HG03139 (cell line): ENCODE data around the gene H1-8.
"Not testable (repeated sequence)": the region's sequence is repeated elsewhere in the genome, so short reads cannot be mapped to it uniquely, and the experiment has no call there.

Experiments
- ATAC-seq: cut with Tn5 transposase; IDR thresholded peaks from one replicate; pipeline ENCODE4 v1.9.1; 2021; ENCODE audit not compliant: unreplicated experiment

H1-8 gene

DNA sequence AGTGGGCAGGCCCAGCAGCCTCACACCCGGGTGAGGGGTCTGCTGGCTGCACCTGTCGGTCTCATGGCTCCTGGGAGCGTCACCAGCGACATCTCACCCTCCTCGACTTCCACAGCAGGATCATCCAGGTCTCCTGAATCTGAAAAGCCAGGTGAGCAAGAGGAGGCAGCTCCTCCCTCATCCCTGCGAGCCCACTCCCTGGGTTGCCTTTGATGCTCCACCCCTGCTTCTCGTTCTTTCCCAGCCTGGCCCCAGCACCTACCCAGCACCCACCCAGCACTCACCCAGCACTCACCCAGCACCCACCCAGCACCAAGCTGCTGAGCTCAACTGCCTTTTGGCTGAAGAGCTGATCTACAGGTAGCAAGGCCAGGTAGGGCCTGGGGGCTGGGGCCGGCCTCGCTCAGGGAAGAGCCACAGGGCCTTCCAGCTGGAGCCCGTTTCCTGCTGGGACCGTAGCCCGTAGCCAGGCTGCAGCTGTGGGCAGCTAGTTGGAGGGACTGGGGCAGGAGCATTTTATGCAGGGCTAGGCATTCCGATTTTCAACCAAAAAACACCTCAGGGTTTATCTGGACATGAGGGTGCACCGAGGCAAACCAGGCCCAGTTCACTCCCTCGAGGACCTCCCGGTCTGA, at the start of gene H1-8:
TSS of gene H1-8 (plus strand) at position 20 of the 635 bp plus-strand sequence. CDS start at position 64, 44 bp downstream.
- no peak for ATAC-seq

GRCh38 chr3:129493206-129493605, 49.8 kb upstream of the H1-8 start:
- ATAC-seq = no peak

DNA sequence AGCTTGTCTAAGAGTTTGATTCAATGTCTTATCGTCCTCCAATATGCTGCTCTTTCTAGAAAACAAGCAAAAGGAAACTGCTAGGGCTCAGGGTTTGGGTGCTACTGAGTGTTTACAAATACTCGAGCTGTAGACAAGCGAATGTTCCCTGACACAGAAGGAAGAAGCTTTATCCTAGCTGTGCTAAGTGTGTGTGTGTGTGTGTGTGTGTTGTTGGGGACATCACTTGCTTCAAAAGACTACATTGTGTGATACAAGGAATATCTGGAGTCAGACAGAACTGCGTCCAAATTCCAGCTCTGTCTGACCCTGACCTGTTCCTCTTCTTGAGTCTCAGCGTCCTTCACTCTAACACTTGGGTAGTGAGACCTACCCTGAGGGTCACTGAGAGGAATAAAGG, 48.5 kb upstream of the H1-8 start:
- not testable (repeated sequence) for ATAC-seq

DNA sequence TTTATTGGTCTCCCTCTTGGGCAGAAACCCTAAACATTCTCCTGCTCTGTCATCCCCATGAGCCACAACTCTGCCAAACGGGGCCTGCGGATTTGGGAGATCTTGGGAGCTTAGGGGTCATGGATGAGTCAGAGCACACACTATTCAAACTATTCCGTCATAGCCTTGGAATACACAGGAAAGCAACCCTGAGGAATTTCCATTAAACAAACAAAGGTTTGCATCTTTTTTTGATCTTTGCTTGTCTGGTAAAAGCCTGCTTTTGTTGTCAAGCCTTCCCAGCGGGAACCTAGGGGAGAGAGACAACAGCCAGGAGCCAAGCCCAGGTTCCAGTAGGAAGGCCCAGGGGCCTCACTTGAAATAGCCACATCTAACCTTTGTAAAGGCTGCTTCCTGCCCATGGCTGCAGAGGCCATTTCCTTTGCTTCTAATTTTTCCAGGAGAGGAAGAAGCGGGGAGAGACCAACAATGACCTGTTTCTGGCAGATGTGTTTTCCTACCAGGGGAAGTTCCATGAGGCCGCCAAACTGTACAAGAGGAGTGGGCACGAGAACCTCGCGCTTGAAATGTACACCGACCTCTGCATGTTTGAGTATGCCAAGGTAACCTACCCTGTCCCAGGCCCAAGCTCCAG, 47.9 kb upstream of the H1-8 start:
- ATAC-seq = not testable (repeated sequence)

DNA sequence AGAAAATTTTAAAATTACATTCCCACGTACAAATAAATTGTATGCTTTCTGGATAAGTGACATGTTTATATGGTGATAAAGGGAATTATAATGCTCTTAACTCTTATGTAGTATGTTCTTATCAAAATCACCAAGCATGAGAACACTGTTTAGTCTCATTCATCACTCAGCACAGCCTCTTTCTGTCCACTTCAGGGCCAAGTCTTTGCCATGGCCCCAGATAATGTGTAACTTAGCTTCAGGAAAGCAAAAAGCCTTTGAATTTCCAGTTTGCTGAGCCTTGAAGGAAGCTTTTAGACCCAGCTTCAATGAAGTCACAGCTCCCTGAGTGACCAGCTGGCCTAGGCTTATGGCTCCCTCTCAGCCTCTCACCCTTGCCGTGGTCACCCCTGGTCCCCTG, 45.1 kb upstream of the H1-8 start:
- ATAC-seq = not testable (repeated sequence)

DNA sequence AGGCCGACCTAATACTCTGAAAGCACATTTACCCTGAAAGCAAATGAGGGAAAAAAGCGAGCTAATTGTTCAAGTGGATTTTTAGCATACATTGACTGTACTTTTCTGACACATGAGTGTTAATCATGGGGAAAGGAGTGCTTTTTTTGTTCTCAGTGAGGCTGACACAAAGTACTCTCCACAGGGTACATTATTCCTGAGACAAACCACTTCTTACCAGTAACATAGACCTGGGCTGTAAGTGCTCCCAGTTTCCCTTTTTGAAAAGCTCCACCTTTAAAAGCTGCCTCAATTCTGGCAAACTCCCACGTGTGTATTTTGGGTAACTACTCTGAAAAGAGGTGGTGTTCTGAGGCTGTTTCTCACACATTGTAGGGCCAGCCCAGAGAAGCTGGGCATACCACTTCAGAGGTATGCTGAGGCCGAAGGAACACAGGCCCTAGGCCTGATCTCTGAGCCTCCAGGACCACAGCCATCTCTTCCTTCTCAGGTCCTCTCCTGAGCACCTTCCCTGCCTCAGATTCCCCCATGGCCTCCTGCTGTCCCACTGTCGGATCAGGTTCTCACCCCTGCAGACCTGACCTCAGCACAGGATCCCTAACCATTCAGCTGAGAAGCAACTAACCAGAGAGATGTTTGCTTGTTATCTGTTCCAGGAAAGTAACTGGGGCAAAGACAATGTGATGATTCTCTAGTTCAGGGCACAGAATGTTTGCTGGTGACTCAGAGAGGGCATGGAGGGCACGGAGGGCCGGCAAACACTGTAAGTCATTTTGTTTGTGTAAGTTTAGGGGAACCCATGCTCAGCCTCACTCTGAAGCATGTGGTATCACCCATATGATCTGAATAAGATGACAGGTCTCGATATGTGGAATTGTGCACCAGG, 44.1 kb upstream of the H1-8 start:
- not testable (repeated sequence) for ATAC-seq

DNA sequence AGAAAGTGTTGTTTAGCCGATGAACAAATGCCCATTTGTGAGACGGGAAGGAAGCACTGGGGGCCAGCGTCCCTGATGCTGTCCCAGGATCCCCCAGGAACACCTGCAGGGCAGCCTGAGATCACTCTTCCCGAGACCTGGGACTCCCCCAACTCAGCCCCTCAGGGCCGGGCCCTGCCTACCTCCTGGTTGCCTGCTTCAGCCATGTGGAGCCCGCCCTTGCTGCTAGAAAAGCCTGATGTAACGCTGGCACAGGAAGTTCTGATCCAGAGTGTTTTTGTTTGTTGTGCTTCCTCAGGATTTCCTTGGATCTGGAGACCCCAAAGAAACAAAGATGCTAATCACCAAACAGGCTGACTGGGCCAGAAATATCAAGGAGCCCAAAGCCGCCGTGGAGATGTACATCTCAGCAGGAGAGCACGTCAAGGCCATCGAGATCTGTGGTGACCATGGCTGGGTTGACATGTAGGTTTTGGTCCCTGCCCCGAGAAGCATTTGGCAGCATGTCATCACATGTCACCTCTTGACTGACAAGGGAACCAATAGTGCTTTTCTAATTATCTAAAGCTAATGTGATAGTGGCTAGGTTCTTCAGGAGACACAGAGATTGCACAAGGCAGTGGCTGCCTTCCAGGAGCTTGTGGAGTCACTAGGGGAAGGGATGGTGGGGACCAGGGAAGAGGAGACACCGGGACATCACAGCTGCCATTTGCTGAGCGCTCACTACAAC, 43.2 kb upstream of the H1-8 start:
- ATAC-seq = not testable (repeated sequence)

GRCh38 chr3:129500334-129500658, 42.7 kb upstream of the H1-8 start:
- ATAC-seq = no peak

DNA sequence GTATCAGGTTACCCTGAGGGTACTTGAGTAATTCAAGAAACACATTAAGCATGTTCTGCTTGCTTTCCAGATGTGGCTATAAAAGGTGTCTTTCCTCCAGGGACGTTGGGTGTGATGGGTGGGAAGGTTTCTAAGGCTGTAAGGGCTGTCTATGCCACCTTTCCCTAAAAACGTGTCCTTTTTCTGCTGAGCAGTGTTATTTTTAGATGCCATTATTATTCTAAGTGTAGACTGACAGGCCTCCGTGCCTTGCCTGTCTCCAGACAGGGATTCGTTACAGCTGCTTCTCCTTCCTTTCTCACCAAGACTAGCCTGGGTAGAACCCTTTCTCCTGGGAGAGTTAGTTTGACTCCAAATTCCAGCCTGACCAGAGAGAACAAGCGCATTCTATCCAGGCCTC, 41.3 kb upstream of the H1-8 start:
- no peak for ATAC-seq

DNA sequence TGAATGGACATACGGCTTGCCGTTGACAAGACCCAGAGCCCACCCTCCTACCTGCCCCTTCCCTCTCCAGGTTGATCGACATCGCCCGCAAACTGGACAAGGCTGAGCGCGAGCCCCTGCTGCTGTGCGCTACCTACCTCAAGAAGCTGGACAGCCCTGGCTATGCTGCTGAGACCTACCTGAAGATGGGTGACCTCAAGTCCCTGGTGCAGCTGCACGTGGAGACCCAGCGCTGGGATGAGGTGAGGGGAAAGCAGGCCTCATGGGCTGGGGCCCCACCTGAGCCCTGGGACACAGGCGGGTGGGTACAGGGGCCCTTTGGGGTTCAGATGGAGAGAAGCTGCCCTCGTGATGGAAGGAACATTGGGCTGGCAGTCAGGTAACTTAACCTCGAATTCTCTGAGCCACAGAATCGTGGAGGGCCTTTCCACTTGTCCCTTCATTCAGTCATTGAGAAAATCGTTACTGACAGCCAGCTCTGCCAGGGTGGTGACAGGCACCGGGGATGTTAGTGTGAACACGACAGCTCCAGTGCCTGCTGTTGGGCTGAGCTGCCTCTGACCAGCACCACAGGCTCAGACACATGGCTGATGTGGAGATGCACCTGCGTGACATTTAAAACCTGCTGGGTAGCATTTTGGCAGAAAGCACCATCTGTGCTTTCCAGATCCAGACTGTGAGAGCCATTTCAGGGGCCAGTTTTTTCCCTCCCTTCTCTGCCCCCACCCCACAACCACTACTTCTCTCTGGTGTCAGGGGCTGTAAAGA, 40.1 kb upstream of the H1-8 start:
- ATAC-seq = no peak

DNA sequence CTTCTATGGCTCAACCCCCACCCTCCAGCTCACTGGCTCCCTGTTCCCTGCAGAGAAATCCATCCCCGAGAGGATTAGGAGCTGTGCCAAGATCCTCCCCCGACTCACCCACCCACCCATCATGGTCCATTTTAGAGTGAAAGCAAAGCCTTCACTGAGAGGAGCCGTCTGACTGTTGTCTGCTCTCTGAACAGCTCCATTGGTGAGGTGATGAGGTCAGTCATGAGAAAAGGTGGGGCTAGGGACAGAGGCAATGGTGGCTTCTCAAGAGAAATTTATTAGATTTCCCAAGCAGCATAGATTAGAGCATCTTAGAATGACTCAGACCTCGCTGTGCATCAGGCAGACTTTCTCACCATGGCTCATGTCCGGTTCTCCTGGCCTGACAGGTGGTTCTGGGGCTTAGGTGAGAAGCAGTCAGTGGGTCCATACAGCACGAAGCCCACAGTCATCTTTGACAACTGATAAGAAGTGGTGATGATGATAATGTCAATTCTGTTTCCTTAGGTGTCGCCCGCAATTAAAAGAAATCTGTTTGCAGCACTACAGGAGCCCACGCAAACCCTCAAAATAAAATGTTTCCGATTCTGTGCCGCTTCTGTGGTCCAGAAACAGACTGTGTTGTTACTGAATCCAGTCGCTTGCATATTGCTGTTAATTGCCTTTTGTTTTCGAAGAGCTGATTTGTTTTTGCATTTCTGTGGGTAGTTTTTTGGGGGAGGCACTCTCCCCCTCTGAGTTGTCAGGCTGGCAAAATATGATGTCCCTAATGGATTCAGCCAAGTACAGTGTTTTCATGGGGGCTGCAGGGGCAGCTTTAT, 39.3 kb upstream of the H1-8 start:
- no peak for ATAC-seq

DNA sequence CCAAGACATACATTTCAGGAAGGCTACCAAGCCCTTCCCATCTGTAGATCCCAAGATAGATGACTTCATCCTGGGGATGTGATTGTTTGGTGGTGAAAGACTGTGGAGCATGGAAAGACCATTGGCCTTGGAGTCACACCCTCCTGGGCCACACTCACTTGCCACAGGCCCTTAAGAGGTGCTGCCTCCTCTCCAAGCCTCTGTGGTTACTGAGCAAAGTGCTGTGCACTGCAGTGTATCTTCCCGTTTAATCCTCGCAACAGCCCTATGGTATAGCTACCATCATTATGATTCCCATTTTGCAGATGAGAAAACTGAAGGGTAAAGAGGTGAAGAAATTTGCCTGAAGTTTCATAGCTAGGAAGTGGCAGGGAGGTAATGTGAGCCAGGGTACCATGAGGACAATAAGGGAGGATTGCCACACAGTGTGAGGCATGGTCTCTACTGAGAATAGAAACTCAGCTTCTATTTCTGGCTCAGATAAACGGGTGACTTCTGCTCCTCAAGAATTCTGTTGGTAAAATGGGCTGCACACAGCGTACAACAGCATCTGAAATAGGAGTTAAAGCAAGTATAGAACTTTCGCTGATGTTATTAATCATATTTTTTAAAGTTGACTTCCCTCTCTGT, 38.4 kb upstream of the H1-8 start:
- ATAC-seq = no peak

DNA sequence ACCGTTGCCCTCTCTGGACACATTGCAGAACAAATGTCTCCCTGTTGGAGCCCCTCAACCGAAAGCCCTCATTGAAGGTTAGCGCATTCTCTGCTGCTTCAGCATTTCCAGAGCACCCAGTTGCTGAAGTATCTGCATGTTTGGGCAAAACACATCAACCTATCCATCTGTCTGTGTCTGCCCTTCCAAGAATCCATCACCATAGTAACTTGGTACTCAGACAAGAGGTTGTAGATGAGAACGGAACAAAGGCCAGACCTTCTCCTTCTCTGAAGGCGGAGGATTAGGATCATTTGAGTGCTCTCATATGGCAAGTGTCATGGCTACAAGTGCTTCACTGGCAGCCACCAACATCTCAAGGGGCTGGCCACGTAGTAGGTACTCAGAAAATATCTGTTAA, 37.6 kb upstream of the H1-8 start:
- ATAC-seq = no peak

DNA sequence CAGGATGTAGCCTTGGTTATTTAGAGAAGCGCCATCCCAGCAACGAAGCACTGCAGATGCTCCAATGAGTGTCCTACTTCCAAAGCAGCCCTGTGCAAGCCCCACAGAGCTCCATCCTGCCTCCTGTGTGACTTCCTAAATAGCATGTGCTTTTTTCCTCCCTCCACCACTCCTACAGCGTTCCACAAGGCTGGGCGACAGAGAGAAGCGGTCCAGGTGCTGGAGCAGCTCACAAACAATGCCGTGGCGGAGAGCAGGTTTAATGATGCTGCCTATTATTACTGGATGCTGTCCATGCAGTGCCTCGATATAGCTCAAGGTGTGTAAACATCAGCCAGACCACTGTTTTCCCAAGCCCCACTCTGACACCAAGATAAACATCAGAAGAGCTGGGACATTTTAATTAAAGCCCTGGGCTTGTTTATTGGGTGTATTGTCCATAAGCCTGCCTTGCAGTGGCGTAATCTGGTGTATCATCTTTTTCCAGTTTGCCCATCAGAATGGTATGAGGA, 36.7 kb upstream of the H1-8 start:
- no peak for ATAC-seq

DNA sequence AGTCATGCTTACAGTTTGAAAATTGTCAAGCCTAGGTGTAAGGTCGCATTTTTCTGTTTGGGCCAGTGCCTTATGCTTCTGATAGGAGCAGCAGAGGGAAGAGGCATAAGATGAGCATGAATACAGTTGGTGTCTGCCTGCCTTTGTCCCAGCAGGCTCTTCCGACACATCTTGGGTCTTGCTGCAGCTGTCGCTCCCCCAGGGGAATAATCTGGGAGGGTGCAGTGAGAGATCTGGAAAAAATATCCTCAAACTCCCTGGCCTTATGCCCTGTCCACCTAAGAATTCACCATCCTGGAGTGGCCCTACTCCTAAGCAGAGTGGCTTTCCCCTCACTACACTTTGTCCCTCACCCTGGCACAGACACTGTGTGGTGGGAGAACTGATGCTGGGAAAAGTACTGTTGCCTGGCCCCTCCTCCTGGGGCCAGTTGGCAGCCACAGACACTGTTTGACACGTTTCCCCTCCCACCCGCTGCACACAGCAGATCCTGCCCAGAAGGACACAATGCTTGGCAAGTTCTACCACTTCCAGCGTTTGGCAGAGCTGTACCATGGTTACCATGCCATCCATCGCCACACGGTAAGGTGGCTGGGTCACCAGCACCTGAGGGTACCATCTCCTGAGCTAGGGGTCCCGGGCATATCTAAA, 35.7 kb upstream of the H1-8 start:
- no peak for ATAC-seq

DNA sequence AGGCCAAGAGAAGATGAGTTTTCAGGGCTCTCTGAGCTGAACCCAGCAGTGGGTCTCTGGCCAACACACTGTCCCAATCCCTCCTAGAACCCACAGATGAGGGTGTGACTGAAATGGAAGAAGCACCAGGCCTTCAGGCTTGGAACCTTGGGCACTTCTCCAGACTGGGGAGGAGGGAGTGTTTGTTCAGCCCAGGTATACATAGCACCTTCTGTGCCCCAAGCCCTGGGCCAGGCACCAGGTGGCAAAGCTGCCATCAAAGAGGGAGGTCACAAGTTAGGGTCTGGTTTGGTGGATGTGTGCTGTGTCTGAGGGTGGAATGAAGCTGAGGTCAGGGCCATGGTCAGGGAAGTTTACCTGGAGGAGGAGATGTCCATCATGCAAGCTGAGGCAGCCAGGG, 30.4 kb upstream of the H1-8 start:
- no peak for ATAC-seq

DNA sequence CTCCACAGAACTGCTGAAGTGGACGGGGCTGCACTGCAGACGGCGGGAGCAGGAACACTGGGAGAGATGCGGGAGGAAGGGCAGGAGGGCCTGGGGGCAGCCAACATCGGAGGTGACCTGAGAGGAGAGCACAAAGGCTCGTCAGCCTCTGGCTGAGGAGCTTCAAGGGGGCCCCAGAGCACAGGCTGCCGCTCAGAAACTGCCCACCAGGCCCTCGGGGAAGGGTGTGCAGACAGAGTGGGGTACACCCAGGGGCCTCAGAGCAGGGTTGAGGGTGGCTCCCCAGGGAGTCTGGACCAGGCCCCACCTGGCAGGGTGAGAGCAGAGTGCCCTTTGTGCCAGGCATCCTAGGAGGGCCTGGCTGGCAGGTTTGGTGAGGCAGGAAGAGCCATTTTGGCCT, 29.3 kb upstream of the H1-8 start:
- no peak for ATAC-seq

DNA sequence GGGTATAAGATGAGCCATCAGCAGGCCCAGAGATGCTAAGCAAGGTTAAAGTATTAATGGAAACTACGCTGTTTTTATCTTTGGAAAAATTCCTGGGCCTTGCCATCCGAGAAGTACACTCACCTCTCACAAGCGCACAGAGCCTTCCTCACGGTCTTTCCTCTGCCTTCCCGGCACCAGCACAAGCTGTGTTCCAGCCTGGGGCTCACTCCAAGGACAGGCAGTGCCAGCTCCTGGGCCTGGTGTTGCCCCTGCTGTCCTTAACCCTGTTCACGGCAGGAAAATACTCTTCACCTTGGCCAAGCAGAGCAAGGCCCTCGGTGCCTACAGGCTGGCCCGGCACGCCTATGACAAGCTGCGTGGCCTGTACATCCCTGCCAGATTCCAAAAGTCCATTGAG, 28.9 kb upstream of the H1-8 start:
- ATAC-seq = no peak

DNA sequence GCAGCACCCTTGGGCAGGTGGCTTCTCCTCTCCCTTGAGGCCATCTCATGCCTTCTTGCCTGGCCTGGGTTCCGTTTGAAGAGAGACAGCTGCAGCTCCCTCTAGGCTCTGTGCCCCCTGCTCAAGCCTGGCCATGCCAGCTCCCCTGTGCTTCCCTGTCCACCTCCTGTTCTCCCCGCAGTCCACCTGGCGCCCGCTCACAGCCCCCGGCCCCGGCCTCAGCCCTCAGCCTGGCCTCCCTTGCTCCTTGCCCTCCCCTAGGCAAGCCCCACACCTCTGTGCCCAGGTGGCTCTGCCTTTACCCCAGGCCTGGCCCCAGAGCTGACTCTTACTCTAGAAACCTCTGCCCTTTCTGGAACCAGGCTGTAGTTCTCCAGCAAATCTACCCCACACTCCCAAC, 28.4 kb upstream of the H1-8 start:
- ATAC-seq = no peak
